ENCODE measurements around the gene CHRM5.

GRCh38 chr15:34001536-34001935 lies 33.2 kb downstream of the CHRM5 start:
- TF ChIP-seq, protein P1, sequence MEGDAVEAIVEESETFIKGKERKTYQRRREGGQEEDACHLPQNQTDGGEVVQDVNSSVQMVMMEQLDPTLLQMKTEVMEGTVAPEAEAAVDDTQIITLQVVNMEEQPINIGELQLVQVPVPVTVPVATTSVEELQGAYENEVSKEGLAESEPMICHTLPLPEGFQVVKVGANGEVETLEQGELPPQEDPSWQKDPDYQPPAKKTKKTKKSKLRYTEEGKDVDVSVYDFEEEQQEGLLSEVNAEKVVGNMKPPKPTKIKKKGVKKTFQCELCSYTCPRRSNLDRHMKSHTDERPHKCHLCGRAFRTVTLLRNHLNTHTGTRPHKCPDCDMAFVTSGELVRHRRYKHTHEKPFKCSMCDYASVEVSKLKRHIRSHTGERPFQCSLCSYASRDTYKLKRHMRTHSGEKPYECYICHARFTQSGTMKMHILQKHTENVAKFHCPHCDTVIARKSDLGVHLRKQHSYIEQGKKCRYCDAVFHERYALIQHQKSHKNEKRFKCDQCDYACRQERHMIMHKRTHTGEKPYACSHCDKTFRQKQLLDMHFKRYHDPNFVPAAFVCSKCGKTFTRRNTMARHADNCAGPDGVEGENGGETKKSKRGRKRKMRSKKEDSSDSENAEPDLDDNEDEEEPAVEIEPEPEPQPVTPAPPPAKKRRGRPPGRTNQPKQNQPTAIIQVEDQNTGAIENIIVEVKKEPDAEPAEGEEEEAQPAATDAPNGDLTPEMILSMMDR (IDR thresholded peaks at IDR 0.05), result no peak
- TF ChIP-seq POLR2A (IDR thresholded peaks at IDR 0.05), result no peak
- TF ChIP-seq POLR2AphosphoS5 (IDR thresholded peaks at IDR 0.05), result no peak

All from prostate gland (tissue), 2 donors.